LNCaP clone FGC (cell line): ENCODE results near the gene IGDCC3.

ENCODE experiments used
- DNase-seq: peaks from one replicate; pipeline ENCODE4 v3.0.0-alpha.2; 2011; ENCODE audit warnings: low read depth
- H3K4me3 ChIP-seq: 2 replicates; pipeline ENCODE4 v1.5.1; 2011; ENCODE audit warnings: mild to moderate bottlenecking, low read depth, low read length, control low read depth
- CTCF ChIP-seq: IDR thresholded peaks from 2 replicates; pipeline ENCODE4 v1.5.1; 2012; ENCODE audit warnings: mild to moderate bottlenecking; ENCODE audit not compliant: control insufficient read depth, insufficient read depth; ENCODE audit errors: extremely low read depth

Gene IGDCC3

GRCh38 chr15:65386886-65387285 lies 9.1 kb upstream of the IGDCC3 start:
- H3K4me3 ChIP-seq: no peak overlapping the region

GRCh38 chr15:65386376-65386775 lies 8.6 kb upstream of the IGDCC3 start:
- no peak overlapping the region for H3K4me3 ChIP-seq
- DNase-seq: no peak
- no peak for TF ChIP-seq CTCF

More at GRCh38 chr15:65386886-65387285, 9.1 kb upstream of the IGDCC3 start:
- no peak for TF ChIP-seq CTCF
- no peak for DNase-seq

- DNase-seq: no peak
- H3K4me3 ChIP-seq: no peak overlapping the region
- TF ChIP-seq CTCF: no peak
Measured at GRCh38 chr15:65385870-65386258, 8.1 kb upstream of the IGDCC3 start.

GRCh38 chr15:65384895-65385869 lies 7.4 kb upstream of the IGDCC3 start:
- peak; percentile 44 for DNase-seq
- TF ChIP-seq CTCF: peak; percentile 92
- no peak overlapping the region for H3K4me3 ChIP-seq

- DNase-seq: no peak
- no peak overlapping the region for H3K4me3 ChIP-seq
- TF ChIP-seq CTCF: no peak
Measured at GRCh38 chr15:65384505-65384894, 6.7 kb upstream of the IGDCC3 start.

GRCh38 chr15:65383991-65384390 lies 6.2 kb upstream of the IGDCC3 start:
- no peak for TF ChIP-seq CTCF
- no peak overlapping the region for H3K4me3 ChIP-seq
- DNase-seq: no peak

GRCh38 chr15:65383456-65383855 lies 5.7 kb upstream of the IGDCC3 start:
- H3K4me3 ChIP-seq: no peak overlapping the region
- DNase-seq: no peak
- no peak for TF ChIP-seq CTCF
